Neural crest cell (in vitro differentiated cells): ENCODE measurements around the gene VPS13C. TPM values are rescaled to one million over a fixed set of nuclear protein-coding genes. Genes with fewer than 3 reads are reported as not detected.

Source experiments
- DNase-seq: peaks from one replicate; pipeline ENCODE4 v3.0.0; 2021; ENCODE audit warnings: low read depth, mixed read lengths, low spot score
- H3K27ac Mint-ChIP-seq: one replicate; pipeline ENCODE4 v1.8.0; 2021; ENCODE audit warnings: mild to moderate bottlenecking, mixed read lengths; ENCODE audit not compliant: unreplicated experiment
- H3K27me3 Mint-ChIP-seq: 2 replicates; pipeline ENCODE4 v1.8.0; 2021; ENCODE audit warnings: low read depth, mild to moderate bottlenecking, mixed read lengths
- H3K36me3 Mint-ChIP-seq: 2 replicates; pipeline ENCODE4 v1.8.0; 2021; ENCODE audit warnings: low read depth, mild to moderate bottlenecking, mixed read lengths
- H3K4me1 Mint-ChIP-seq: 2 replicates; pipeline ENCODE4 v1.8.0; 2021; ENCODE audit warnings: mixed read lengths
- H3K4me3 Mint-ChIP-seq: one replicate; pipeline ENCODE4 v1.8.0; 2021; ENCODE audit warnings: mild to moderate bottlenecking, mixed read lengths
- H3K9me3 Mint-ChIP-seq: 2 replicates; pipeline ENCODE4 v1.8.0; 2021; ENCODE audit warnings: mixed read lengths
- total RNA-seq: library from RNA; stranded (reverse); gene quantifications from 2 replicates; pipeline ENCODE4 v1.2.1, GENCODE V29; 2021
- TF ChIP-seq, protein P1 (sequence below): fragments of 200-600 bp; sonication (generic); conservative IDR thresholded peaks from 2 replicates; pipeline ENCODE4 v1.5.0; 2021; ENCODE audit warnings: antibody characterized with exemption, mild to moderate bottlenecking

Gene VPS13C
- total RNA-seq, 1 donor from 2014 or later: 33.1 TPM

DNA sequence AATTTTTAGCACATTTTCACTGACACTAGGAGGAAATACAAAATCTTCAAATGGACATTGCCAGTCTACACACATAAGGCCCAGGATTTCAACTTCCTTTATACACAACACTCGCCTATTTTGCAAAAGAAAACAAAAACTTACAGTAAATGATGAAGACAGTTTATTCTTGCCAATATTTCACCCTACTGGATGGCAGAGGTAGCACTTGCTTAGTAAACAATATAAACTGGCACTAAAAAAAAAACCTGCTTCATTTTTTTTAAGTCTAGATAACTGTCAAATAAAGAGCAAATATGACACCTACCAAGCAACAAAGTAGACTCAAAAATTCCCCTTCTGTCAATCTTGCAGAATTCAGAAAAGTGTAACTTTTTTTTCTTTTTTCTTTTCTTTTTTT lies 204.0 kb downstream of the VPS13C start:
- H3K9me3 Mint-ChIP-seq: no peaks in the 10 kb centered on the region
- DNase-seq: no peak
- H3K27ac Mint-ChIP-seq: no peak overlapping the region
- no peaks in the 10 kb centered on the region for H3K27me3 Mint-ChIP-seq
- peaks cover 4% of the 10 kb centered on the region for H3K36me3 Mint-ChIP-seq
- no peaks in the 10 kb centered on the region for H3K4me1 Mint-ChIP-seq
- H3K4me3 Mint-ChIP-seq: no peak overlapping the region
- TF ChIP-seq, protein P1, sequence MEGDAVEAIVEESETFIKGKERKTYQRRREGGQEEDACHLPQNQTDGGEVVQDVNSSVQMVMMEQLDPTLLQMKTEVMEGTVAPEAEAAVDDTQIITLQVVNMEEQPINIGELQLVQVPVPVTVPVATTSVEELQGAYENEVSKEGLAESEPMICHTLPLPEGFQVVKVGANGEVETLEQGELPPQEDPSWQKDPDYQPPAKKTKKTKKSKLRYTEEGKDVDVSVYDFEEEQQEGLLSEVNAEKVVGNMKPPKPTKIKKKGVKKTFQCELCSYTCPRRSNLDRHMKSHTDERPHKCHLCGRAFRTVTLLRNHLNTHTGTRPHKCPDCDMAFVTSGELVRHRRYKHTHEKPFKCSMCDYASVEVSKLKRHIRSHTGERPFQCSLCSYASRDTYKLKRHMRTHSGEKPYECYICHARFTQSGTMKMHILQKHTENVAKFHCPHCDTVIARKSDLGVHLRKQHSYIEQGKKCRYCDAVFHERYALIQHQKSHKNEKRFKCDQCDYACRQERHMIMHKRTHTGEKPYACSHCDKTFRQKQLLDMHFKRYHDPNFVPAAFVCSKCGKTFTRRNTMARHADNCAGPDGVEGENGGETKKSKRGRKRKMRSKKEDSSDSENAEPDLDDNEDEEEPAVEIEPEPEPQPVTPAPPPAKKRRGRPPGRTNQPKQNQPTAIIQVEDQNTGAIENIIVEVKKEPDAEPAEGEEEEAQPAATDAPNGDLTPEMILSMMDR: peak; percentile 27

DNA sequence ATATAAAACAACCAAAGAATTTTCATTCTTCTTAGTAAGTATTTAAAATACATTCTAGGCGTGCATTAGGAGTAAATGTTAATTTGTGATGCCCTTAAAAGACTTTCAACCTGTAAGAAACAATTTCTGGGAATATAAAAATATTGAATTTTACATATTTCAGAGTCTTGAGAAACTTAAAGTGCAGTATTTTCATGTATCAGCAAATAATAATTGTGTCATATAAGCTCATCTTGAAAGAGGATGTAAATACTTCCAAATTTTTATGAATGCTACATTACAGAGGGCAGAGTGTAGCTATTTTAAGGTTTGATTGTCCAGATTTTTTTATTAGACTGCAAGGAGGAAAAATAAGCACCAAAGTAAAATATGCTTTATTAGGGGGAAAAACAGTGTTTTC lies 207.1 kb downstream of the VPS13C start:
- Mint-ChIP-seq H3K9me3 (no peaks in the 10 kb centered on the region), H3K4me1 (no peaks in the 10 kb centered on the region), H3K4me3 (no peak overlapping the region), H3K36me3 (peaks cover 7% of the 10 kb centered on the region), H3K27ac (no peak overlapping the region), H3K27me3 (no peaks in the 10 kb centered on the region)
- DNase-seq: no peak
- TF ChIP-seq, protein P1: no peak

DNA sequence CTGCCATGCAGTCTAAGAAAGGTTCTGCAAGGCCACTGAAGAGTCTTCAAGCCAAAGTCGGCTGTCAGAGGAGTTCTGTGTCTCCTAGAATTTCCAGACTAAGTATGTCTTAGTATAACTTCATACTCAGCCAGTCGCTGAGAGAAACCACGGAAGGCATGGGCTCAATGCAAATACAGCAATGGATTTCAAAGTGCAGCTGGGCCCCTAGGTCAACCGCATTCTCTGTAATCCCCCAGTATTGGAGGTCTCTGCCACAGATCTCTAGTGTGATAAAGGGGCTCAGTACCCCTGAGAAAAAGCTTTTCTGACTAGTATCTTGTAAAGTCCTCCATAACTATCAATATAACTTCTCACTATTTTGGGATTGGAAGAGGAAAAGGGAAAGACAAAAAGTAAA lies 208.3 kb downstream of the VPS13C start:
- DNase-seq: no peak
- H3K27ac Mint-ChIP-seq: no peak overlapping the region
- TF ChIP-seq, protein P1: no peak
- H3K27me3 Mint-ChIP-seq: no peaks in the 10 kb centered on the region
- no peaks in the 10 kb centered on the region for H3K9me3 Mint-ChIP-seq
- H3K4me1 Mint-ChIP-seq: no peaks in the 10 kb centered on the region
- no peak overlapping the region for H3K4me3 Mint-ChIP-seq
- H3K36me3 Mint-ChIP-seq: peaks cover 7% of the 10 kb centered on the region

DNA sequence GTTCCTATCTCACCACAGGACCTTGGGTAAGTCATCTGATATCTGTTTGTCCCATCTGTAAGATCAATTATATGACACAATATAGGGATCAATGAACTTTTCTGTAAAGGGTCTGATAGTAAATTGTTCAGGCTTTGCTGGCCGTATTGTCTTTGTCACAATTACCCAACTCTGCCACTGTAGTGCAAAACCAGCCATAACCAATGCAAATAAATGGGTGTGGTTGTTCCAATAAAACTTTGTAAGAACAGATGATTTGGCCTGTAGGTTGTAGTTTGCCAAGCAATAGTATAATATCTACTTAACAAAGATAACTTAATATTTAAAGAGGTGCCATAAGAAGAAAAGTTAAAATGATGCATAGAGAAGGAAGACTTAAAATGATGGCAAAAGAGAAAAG lies 210.8 kb downstream of the VPS13C start:
- Mint-ChIP-seq H3K27me3 (no peaks in the 10 kb centered on the region), H3K36me3 (peaks cover 7% of the 10 kb centered on the region), H3K4me3 (no peak overlapping the region), H3K27ac (no peak overlapping the region), H3K4me1 (no peaks in the 10 kb centered on the region), H3K9me3 (no peaks in the 10 kb centered on the region)
- DNase-seq: no peak
- TF ChIP-seq, protein P1: no peak

DNA sequence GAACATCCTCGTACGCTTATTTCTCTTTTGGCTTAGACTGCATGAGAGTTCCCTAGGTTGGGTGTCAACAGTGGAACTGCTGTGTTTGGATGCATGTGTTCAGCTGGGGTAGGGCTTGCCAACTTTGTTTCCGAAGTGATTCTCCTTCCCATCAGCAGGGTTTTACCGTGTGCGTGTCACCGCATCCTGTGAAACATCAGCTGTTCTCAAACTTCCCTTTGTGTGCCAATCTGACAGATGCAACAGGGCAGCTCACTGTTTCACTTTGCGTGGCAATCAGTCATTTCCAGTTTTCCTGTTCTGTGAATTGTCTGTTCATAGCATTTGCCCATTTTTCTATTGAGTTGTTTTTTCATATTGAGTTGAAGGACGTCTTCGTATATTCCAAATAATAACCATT lies 218.8 kb downstream of the VPS13C start:
- Mint-ChIP-seq H3K36me3 (no peaks in the 10 kb centered on the region), H3K9me3 (no peaks in the 10 kb centered on the region)

More for the DNA sequence above, 218.8 kb downstream of the VPS13C start:
- TF ChIP-seq, protein P1: no peak
- Mint-ChIP-seq H3K4me3 (no peak overlapping the region), H3K4me1 (no peaks in the 10 kb centered on the region), H3K27me3 (no peaks in the 10 kb centered on the region), H3K27ac (peak overlapping the region; percentile 38)
- DNase-seq: no peak
